K562 (cell line): ENCODE results near the gene CCDC82. TPM values are rescaled to one million over a fixed set of nuclear protein-coding genes. Genes with fewer than 3 reads are reported as not detected.
A peak's percentile ranks its signal among the peaks of the same experiment; 100 is the strongest.

Experiments
- AFF1 ChIP-seq, 2 experiments: fragments of 450-650 bp; IDR thresholded peaks; 2 replicates each; pipeline ENCODE4 v1.6.1; 2018; ENCODE audit warnings: mild to moderate bottlenecking in 2 of 2, low read depth in 1 of 2; ENCODE audit not compliant: partially characterized antibody in 2 of 2
- CC2D1A ChIP-seq: fragments of 450-650 bp; IDR thresholded peaks from 2 replicates; pipeline ENCODE4 v1.6.1; 2017; ENCODE audit warnings: mild to moderate bottlenecking
- CEBPG ChIP-seq, 3 experiments: fragments of 200-800 bp in 1 of 3; sonication (Bioruptor generic) in 1 of 3; sonication (generic) in 1 of 3; formaldehyde crosslinking in 1 of 3; IDR thresholded peaks in 2 of 3; conservative IDR thresholded peaks in 1 of 3; 2 replicates each; pipeline versions ENCODE4 v1.6.1 to v1.8.0; 2016 to 2022; ENCODE audit warnings: missing compliant biosample characterization in 2 of 3, missing genetic modification characterization in 2 of 3, mild to moderate bottlenecking in 1 of 3, missing genetic modification reagents in 1 of 3
- ELF2 ChIP-seq: fragments of 250-450 bp; sonication (Bioruptor Pico); IDR thresholded peaks from 2 replicates; pipeline ENCODE4 v1.5.0; 2021; ENCODE audit warnings: mild to moderate bottlenecking
- ESRRB ChIP-seq: fragments of 250-450 bp; sonication (Bioruptor Pico); IDR thresholded peaks from 2 replicates; pipeline ENCODE4 v1.5.0; 2020; ENCODE audit warnings: mild to moderate bottlenecking, moderate library complexity, borderline replicate concordance
- FOXM1 ChIP-seq, 2 experiments: fragments of 450-650 bp in 1 of 2; sonication (generic) in 1 of 2; formaldehyde crosslinking in 1 of 2; IDR thresholded peaks; 2 replicates each; pipeline versions ENCODE4 v1.6.1 to v1.9.0; 2017 to 2022; ENCODE audit warnings: low read depth in 2 of 2, mild to moderate bottlenecking in 2 of 2, missing genetic modification reagents in 1 of 2, moderate library complexity in 1 of 2
- HMG20A ChIP-seq: fragments of 450-650 bp; formaldehyde crosslinking; conservative IDR thresholded peaks from 2 replicates; pipeline ENCODE4 v1.4.0; 2020; ENCODE audit warnings: mild to moderate bottlenecking, mixed read lengths
- KDM4B ChIP-seq, 2 experiments: fragments of 450-650 bp in 1 of 2; sonication (generic) in 1 of 2; IDR thresholded peaks; 2 replicates each; pipeline ENCODE4 v1.6.1; 2016 to 2017; ENCODE audit warnings: borderline replicate concordance in 2 of 2, antibody characterized with exemption in 1 of 2, low read depth in 1 of 2, mild to moderate bottlenecking in 1 of 2
- MEF2A ChIP-seq: IDR thresholded peaks from 2 replicates; pipeline ENCODE4 v1.6.1; 2011; ENCODE audit warnings: low read depth, mild to moderate bottlenecking, low read length, moderate library complexity; ENCODE audit not compliant: control insufficient read depth
- NEUROD1 ChIP-seq: fragments of 150-350 bp; IDR thresholded peaks from 2 replicates; pipeline ENCODE4 v1.6.1; 2014; ENCODE audit warnings: borderline replicate concordance, low read length, low read depth; ENCODE audit not compliant: partially characterized antibody
- SIN3B ChIP-seq: fragments of 450-650 bp; IDR thresholded peaks from 2 replicates; pipeline ENCODE4 v1.6.1; 2017; ENCODE audit warnings: low read depth, mild to moderate bottlenecking, moderate library complexity
- SIRT6 ChIP-seq: IDR thresholded peaks from one replicate; pipeline ENCODE4 v1.6.1; 2012; ENCODE audit warnings: low read depth, mild to moderate bottlenecking, control low read depth, inconsistent platforms, low read length, moderate library complexity
- TOE1 ChIP-seq, 2 experiments: fragments of 450-650 bp in 1 of 2; sonication (generic) in 1 of 2; formaldehyde crosslinking in 1 of 2; IDR thresholded peaks; 2 replicates each; pipeline versions ENCODE4 v1.7.1 to v1.8.0; 2016 to 2022; ENCODE audit warnings: borderline replicate concordance in 2 of 2, mild to moderate bottlenecking in 2 of 2, antibody characterized with exemption in 1 of 2, inconsistent platforms in 1 of 2, low read depth in 1 of 2, missing genetic modification reagents in 1 of 2, moderate library complexity in 1 of 2
- YY1 ChIP-seq, 3 experiments: IDR thresholded peaks; 2 replicates each; pipeline ENCODE4 v1.6.1; 2011; ENCODE audit warnings: low read length in 2 of 3, mild to moderate bottlenecking in 2 of 3, moderate library complexity in 2 of 3, borderline replicate concordance in 1 of 3, control low read depth in 1 of 3, low read depth in 1 of 3; ENCODE audit not compliant: insufficient read depth in 3 of 3, insufficient replicate concordance in 2 of 3, control insufficient read depth in 1 of 3, insufficient read length in 1 of 3; ENCODE audit errors: extremely low read depth in 1 of 3
- ZFP36 ChIP-seq: fragments of 150-350 bp; IDR thresholded peaks from 2 replicates; pipeline ENCODE4 v1.6.1; 2018; ENCODE audit warnings: low read length, low read depth; ENCODE audit not compliant: partially characterized antibody
- ZNF140 ChIP-seq: fragments of 250-450 bp; sonication (Bioruptor Pico); IDR thresholded peaks from 2 replicates; pipeline ENCODE4 v1.8.0; 2021; ENCODE audit warnings: moderate library complexity, mild to moderate bottlenecking, inconsistent platforms
- ZNF23 ChIP-seq: fragments of 250-450 bp; sonication (Bioruptor Pico); IDR thresholded peaks from 2 replicates; pipeline ENCODE4 v1.4.0; 2020; ENCODE audit warnings: mild to moderate bottlenecking
- ZNF785 ChIP-seq: fragments of 250-450 bp; sonication (Bioruptor Pico); IDR thresholded peaks from 2 replicates; pipeline ENCODE4 v1.4.0; 2020; ENCODE audit warnings: mild to moderate bottlenecking
- polyA plus RNA-seq, 8 experiments: library from polyadenylated mRNA; depleted of rRNA in 4 of 8; stranded (reverse) in 5 of 8; unstranded in 3 of 8; fragments of >200 nt; fragmentation: Nextera tagmentation in 2 of 8; fragmentation: Illumina TruSeq in 1 of 8; extraction: Ambion mirVana in 2 of 8; extraction: Trizol in 1 of 8; gene quantifications; 2 replicates each; pipeline versions ENCODE4 v1.2.1 to v1.2.3, GENCODE V29; 2011 to 2014; ENCODE audit warnings: inconsistent platforms in 1 of 8, missing spikeins in 1 of 8
- total RNA-seq, 7 experiments: library from RNA; depleted of rRNA in 6 of 7; stranded (reverse); fragments of >200 nt in 6 of 7; fragmentation: Illumina TruSeq in 2 of 7; extraction: Trizol in 2 of 7; gene quantifications; 2 replicates each; pipeline versions ENCODE4 v1.2.1 to v1.2.3, GENCODE V29; 2011 to 2021; ENCODE audit warnings: low replicate concordance in 1 of 7
- TF ChIP-seq, protein P1 (sequence below): IDR thresholded peaks from 3 replicates; pipeline ENCODE4 v1.6.1; 2011; ENCODE audit warnings: borderline replicate concordance, mild to moderate bottlenecking, moderate library complexity; ENCODE audit not compliant: insufficient read length; ENCODE audit errors: extremely low read depth

The CCDC82 gene
- total and polyA plus RNA-seq, 9 of the 15 experiments (the other 6 are each of a cell fraction or from before 2014, with no cell fraction given) = 12.5 to 51.3 (median 24.5) TPM

DNA sequence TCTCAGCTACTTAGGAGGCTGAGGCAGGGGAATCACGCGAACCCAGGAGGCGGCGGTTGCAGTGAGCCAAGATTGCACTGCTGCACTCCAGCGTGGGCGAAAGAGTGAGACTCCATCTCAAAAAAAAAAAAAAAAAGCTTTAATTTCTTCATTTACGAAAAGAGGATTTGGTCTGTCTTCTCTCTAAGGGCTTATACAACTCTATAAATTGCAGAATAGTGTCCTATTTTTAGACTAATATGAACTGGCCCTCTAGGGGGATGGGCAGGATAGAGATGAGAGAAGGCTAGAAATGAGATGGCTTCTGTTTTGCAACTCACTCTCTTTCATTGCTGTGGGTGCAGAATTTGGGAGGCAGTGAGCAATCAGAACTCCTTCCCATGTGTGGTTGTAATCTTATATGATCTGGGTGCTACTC, 58.0 kb downstream of the CCDC82 start (continued):
- TF ChIP-seq NEUROD1 (no peak), ZNF23 (CRISPR knock-in tag) (no peak), FOXM1 (IDR thresholded peaks at IDR 0.05; ENCODE audit: low read depth) (no peak), FOXM1 (CRISPR knock-in tag; IDR thresholded peaks at IDR 0.05; ENCODE audit: low read depth) (no peak), YY1 (IDR thresholded peaks at IDR 0.05; ENCODE audit: borderline replicate concordance in 1 of 3, control insufficient read depth in 1 of 3, extremely low read depth in 1 of 3, insufficient read depth in 3 of 3, insufficient read length in 1 of 3, insufficient replicate concordance in 2 of 3, low read depth in 1 of 3, low read length in 2 of 3) (no peak), ZNF785 (CRISPR knock-in tag) (no peak), CEBPG (CRISPR knock-in tag; IDR thresholded peaks at IDR 0.05) (no peak), CEBPG (tag; conservative IDR thresholded peaks at IDR 0.05 in 1 of 2, IDR thresholded peaks at IDR 0.05 in 1 of 2) (0 out of 4 replicates have a peak, but pooled peaks of 1 of the 2 experiments have one; percentile 6), SIRT6 (no peak), CC2D1A (no peak), ELF2 (CRISPR knock-in tag) (no peak), ZFP36 (no peak), HMG20A (CRISPR knock-in tag) (no peak), ZNF140 (CRISPR knock-in tag) (no peak), MEF2A (peak; percentile 69; the same call in 1 of the 2 replicates), ESRRB (CRISPR knock-in tag) (no peak), SIN3B (no peak), TOE1 (IDR thresholded peaks at IDR 0.05; ENCODE audit: borderline replicate concordance) (no peak), TOE1 (CRISPR knock-in tag; IDR thresholded peaks at IDR 0.05; ENCODE audit: borderline replicate concordance, low read depth) (no peak), KDM4B (IDR thresholded peaks at IDR 0.05; ENCODE audit: borderline replicate concordance in 2 of 2, low read depth in 1 of 2) (no peak), AFF1 (IDR thresholded peaks at IDR 0.05; ENCODE audit: low read depth in 1 of 2, partially characterized antibody in 2 of 2) (no peak)
- TF ChIP-seq, protein P1, sequence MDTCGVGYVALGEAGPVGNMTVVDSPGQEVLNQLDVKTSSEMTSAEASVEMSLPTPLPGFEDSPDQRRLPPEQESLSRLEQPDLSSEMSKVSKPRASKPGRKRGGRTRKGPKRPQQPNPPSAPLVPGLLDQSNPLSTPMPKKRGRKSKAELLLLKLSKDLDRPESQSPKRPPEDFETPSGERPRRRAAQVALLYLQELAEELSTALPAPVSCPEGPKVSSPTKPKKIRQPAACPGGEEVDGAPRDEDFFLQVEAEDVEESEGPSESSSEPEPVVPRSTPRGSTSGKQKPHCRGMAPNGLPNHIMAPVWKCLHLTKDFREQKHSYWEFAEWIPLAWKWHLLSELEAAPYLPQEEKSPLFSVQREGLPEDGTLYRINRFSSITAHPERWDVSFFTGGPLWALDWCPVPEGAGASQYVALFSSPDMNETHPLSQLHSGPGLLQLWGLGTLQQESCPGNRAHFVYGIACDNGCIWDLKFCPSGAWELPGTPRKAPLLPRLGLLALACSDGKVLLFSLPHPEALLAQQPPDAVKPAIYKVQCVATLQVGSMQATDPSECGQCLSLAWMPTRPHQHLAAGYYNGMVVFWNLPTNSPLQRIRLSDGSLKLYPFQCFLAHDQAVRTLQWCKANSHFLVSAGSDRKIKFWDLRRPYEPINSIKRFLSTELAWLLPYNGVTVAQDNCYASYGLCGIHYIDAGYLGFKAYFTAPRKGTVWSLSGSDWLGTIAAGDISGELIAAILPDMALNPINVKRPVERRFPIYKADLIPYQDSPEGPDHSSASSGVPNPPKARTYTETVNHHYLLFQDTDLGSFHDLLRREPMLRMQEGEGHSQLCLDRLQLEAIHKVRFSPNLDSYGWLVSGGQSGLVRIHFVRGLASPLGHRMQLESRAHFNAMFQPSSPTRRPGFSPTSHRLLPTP = no peak
